HepG2 (cell line): ENCODE data around the gene THEM5. TPM values are rescaled to one million over a fixed set of nuclear protein-coding genes. Genes with fewer than 3 reads are reported as not detected.
"Not testable (repeated sequence)": the region's sequence is repeated elsewhere in the genome, so short reads cannot be mapped to it uniquely, and the experiment has no call there.

Experiments used
- ATAC-seq: fragments of 200-7000 bp; cut with Tn5 transposase; 3 replicates; pipeline ENCODE4 v1.9.1; 2020; ENCODE audit warnings: mild to moderate bottlenecking, moderate library complexity
- BruUV-seq: library from RNA; stranded (reverse); fragments of 400-500 nt; replicated peaks from 2 replicates; lab custom pipeline; 2021; lab: Mats Ljungman, UMichigan
- CTCF ChIA-PET: fragments of 300-600 bp; formaldehyde crosslinking; extraction: SDS; loops from one replicate; lab custom pipeline; 2021; ENCODE audit warnings: low total read pairs, inconsistent platforms, low intra/inter-chr PET ratio; lab: Yijun Ruan, JAX
- POLR2A ChIA-PET: fragments of 350-600 bp; sonication (Branson Sonifier 250); formaldehyde crosslinking; loops from one replicate; lab custom pipeline; 2020; ENCODE audit warnings: antibody characterized with exemption, inconsistent platforms; lab: Yijun Ruan, JAX
- DNase-seq: peaks from one replicate; pipeline ENCODE4 v3.0.0-alpha.2; 2015; ENCODE audit warnings: low spot score
- FAIRE-seq: peaks from 3 replicates; lab custom pipeline; 2011; peaks lifted over from hg19 to GRCh38; lab: Jason Lieb, UNC
- H2AFZ ChIP-seq: one replicate; pipeline ENCODE4 v1.6.1; 2011; ENCODE audit warnings: low read length, inconsistent platforms
- H3K27ac ChIP-seq: fragments of 300-600 bp; 3 replicates; pipeline ENCODE4 v1.8.0; 2011; ENCODE audit warnings: mixed run types, mild to moderate bottlenecking, mixed read lengths, low read length, inconsistent platforms; ENCODE audit not compliant: insufficient read depth; ENCODE audit errors: extremely low read length
- H3K27me3 ChIP-seq, 2 experiments: fragments of 200-600 bp in 1 of 2; 2 replicates in 1 of 2; 3 replicates in 1 of 2; pipeline versions ENCODE4 v1.6.0 to v1.8.0; 2011; ENCODE audit warnings: low read length in 2 of 2, mild to moderate bottlenecking in 2 of 2, moderate library complexity in 2 of 2, inconsistent platforms in 1 of 2; ENCODE audit not compliant: insufficient read depth in 2 of 2, control insufficient read depth in 1 of 2
- H3K36me3 ChIP-seq, 2 experiments: fragments of 200-600 bp in 1 of 2; replicated peaks in 1 of 2; 2 replicates in 1 of 2; 3 replicates in 1 of 2; pipeline versions ENCODE4 v1.5.1 to v1.8.0; 2011; ENCODE audit warnings: low read length in 2 of 2, inconsistent platforms in 1 of 2; ENCODE audit not compliant: insufficient read depth in 2 of 2, control insufficient read depth in 1 of 2
- H3K4me1 ChIP-seq: 2 replicates; pipeline ENCODE4 v1.5.1; 2012; ENCODE audit warnings: low read length, inconsistent platforms; ENCODE audit not compliant: insufficient read depth
- H3K4me2 ChIP-seq: 2 replicates; pipeline ENCODE4 v1.6.0; 2011; ENCODE audit warnings: low read depth, low read length, inconsistent platforms
- H3K4me3 ChIP-seq, 3 experiments: fragments of 200-600 bp in 1 of 3; sonication (generic), shearing (Covaris generic) in 1 of 3; replicated peaks in 1 of 3; 2 replicates each; pipeline ENCODE4 v1.5.1; 2011 to 2016; ENCODE audit warnings: low read length in 3 of 3, inconsistent platforms in 2 of 3, low read depth in 2 of 3, mild to moderate bottlenecking in 2 of 3, control low read depth in 1 of 3, mixed read lengths in 1 of 3; ENCODE audit not compliant: insufficient read depth in 1 of 3
- H3K79me2 ChIP-seq: one replicate; pipeline ENCODE4 v1.6.1; 2011; ENCODE audit warnings: low read length, inconsistent platforms; ENCODE audit not compliant: insufficient read depth
- H3K9ac ChIP-seq: 2 replicates; pipeline ENCODE4 v1.6.0; 2011; ENCODE audit warnings: mild to moderate bottlenecking, low read depth, low read length, inconsistent platforms; ENCODE audit not compliant: insufficient read depth
- H3K9me3 ChIP-seq: 2 replicates; pipeline ENCODE4 v1.5.1; 2012; ENCODE audit warnings: mild to moderate bottlenecking, low read length
- H4K20me1 ChIP-seq: 2 replicates; pipeline ENCODE4 v1.6.0; 2011; ENCODE audit warnings: inconsistent platforms, mild to moderate bottlenecking, low read length, moderate library complexity; ENCODE audit not compliant: insufficient read depth
- MAFF ChIP-seq: IDR thresholded peaks from 2 replicates; pipeline ENCODE4 v1.6.1; 2011; ENCODE audit warnings: low read depth, low read length, improper control_type of control experiment
- MAFK ChIP-seq, 2 experiments: IDR thresholded peaks in 1 of 2; conservative IDR thresholded peaks in 1 of 2; 2 replicates each; pipeline ENCODE4 v1.6.1; 2011; ENCODE audit warnings: improper control_type of control experiment in 2 of 2, low read length in 2 of 2
- WGBS: methylation state at CpG from one replicate; pipeline ENCODE4 v1.1.6; 2017; ENCODE audit warnings: low lambda C conversion rate; 5-methylcytosine and 5-hydroxymethylcytosine counted together
- in situ Hi-C: cut with HindIII; loops from 2 replicates; pipeline ENCODE4 v1.10.0; 2017; ENCODE audit warnings: low pct_unique_long_range_greater_than_20kb; ENCODE audit not compliant: extremely low pct_ligation_motif_present
- intact Hi-C: fragments of 100-400 bp; cut with micrococcal nuclease; formaldehyde crosslinking; loops from one replicate; pipeline ENCODE4 v1.10.0; 2022; ENCODE audit not compliant: unreplicated experiment
- polyA plus RNA-seq, 8 experiments: library from polyadenylated mRNA; depleted of rRNA in 3 of 8; stranded (reverse) in 7 of 8; unstranded in 1 of 8; fragments of >200 nt; fragmentation: Illumina TruSeq in 4 of 8; extraction: Trizol in 4 of 8; gene quantifications; 2 replicates each; pipeline versions ENCODE4 v1.2.1 to v1.2.3, GENCODE V29; 2011 to 2016; ENCODE audit warnings: low read depth in 4 of 8, missing spikeins in 1 of 8, mixed read lengths in 1 of 8; ENCODE audit not compliant: insufficient read depth in 1 of 8
- total RNA-seq, 5 experiments: library from RNA; depleted of rRNA; stranded (reverse); fragments of >200 nt; fragmentation: Illumina TruSeq; extraction: Trizol; gene quantifications; 2 replicates each; pipeline ENCODE4 v1.2.3, GENCODE V29; 2016; ENCODE audit warnings: low read depth in 1 of 5
- TF ChIP-seq, protein P1 (sequence below): sonication (generic); formaldehyde crosslinking; IDR thresholded peaks from 2 replicates; pipeline ENCODE4 v1.4.0; 2020; ENCODE audit warnings: missing genetic modification reagents

Gene THEM5
- total and polyA plus RNA-seq, 2 of the 13 experiments (the other 11 are each of a cell fraction or from before 2014, with no cell fraction given): not detected

DNA sequence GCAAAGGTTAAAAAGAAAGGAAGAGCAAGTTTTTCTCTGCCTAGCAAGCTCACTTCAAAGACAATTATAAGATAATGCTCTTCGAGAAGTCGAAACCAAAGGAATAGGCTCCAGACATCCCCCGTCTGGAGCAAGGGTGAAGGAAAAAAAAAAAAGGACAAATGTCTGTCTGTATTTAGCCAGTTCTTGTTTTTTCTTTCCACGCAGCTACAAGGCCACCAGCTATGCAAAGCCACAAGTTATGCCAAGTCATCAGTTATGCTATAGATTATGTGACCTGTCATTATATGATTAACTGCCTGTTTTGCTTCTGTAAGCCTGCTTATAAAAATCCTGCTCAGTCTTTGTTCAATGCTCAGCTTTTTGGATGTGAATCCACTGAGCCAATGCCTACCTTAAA is 2.4 kb upstream of the THEM5 start:
- H3K79me2 ChIP-seq: no peaks in the 10 kb centered on the region
- DNase-seq: no peak
- H3K4me2 ChIP-seq: no peak overlapping the region
- H3K27ac ChIP-seq: no peak overlapping the region
- no peaks in the 10 kb centered on the region for H3K4me1 ChIP-seq
- CTCF ChIA-PET: no interaction called here
- no peak for ATAC-seq
- TF ChIP-seq MAFF: peak; percentile 79
- TF ChIP-seq, protein P1, sequence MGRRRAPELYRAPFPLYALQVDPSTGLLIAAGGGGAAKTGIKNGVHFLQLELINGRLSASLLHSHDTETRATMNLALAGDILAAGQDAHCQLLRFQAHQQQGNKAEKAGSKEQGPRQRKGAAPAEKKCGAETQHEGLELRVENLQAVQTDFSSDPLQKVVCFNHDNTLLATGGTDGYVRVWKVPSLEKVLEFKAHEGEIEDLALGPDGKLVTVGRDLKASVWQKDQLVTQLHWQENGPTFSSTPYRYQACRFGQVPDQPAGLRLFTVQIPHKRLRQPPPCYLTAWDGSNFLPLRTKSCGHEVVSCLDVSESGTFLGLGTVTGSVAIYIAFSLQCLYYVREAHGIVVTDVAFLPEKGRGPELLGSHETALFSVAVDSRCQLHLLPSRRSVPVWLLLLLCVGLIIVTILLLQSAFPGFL (CRISPR knock-in tag): no peak
- TF ChIP-seq MAFK (conservative IDR thresholded peaks at IDR 0.05 in 1 of 2, IDR thresholded peaks at IDR 0.05 in 1 of 2; ENCODE audit: low read length in 2 of 2): peak; percentile 70 to 80; a peak in 3 of 4 replicates
- TF ChIP-seq, all 625 proteins: peak for 2
- POLR2A ChIA-PET: no interaction called here
- in situ Hi-C loops (no loop called here), intact Hi-C loops (no loop called here)
- BruUV-seq: no TSS peak
- Histone ChIP-seq H2AFZ (no peak overlapping the region), H3K9me3 (no peaks in the 10 kb centered on the region), H3K9ac (no peak overlapping the region), H3K4me3 (no peak overlapping the region), H3K36me3 (no peaks in the 10 kb centered on the region), H3K27me3 (peaks cover 7 to 23% of the 10 kb centered on the region in 2 experiments; a peak in 3 of 5 replicates), H4K20me1 (no peaks in the 10 kb centered on the region)
- WGBS: 29% methylated on average over 4 of the region's 4 CpGs
- FAIRE-seq: no peak

DNA sequence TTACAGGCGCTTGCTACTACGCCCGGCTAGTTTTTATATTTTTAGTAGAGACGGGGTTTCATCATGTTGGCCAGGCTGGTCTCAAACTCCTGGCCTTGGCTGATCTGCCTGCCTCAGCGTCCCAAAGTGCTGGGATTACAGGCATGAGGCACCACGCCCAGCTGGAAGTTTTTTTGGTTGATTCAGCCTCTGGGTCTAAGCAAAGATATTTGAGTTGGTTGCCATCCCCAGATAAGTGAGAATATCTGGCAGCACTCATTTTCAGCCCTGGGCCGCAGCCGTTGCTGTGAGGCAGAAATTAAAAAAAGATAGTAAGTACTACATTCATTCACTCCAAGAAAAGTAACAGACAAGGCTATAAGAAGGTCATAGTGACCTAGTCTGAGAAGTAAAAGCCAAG is 2.0 kb upstream of the THEM5 start:
- H3K36me3 ChIP-seq, CTCF ChIA-PET, ATAC-seq, H4K20me1 ChIP-seq, H3K4me1 ChIP-seq, H3K79me2 ChIP-seq, H3K4me3 ChIP-seq, BruUV-seq, H3K9ac ChIP-seq, POLR2A ChIA-PET, H3K9me3 ChIP-seq, H3K27ac ChIP-seq, H2AFZ ChIP-seq, FAIRE-seq, DNase-seq, H3K4me2 ChIP-seq, intact Hi-C loops, in situ Hi-C loops: not testable (repeated sequence)
- 39% methylated on average over 8 of the region's 8 CpGs for WGBS
- H3K27me3 ChIP-seq: peaks cover 7 to 27% of the 10 kb centered on the region in 2 experiments; a peak in 3 of 5 replicates
